Coronary artery (tissue), 2 donors: ENCODE measurements around the gene PEF1.

Experiments used
- DNase-seq: peaks from one replicate; pipeline ENCODE4 v3.0.0-alpha.2; 2017; ENCODE audit warnings: low spot score
- H3K27ac ChIP-seq, 2 donors: fragments of 200-600 bp; sonication (generic); one replicate each; pipeline ENCODE4 v1.5.1; 2016 to 2019
- H3K4me3 ChIP-seq: fragments of 200-600 bp; sonication (generic); 2 replicates; pipeline ENCODE4 v1.5.1; 2016; ENCODE audit warnings: mild to moderate bottlenecking, moderate library complexity
- CTCF ChIP-seq: fragments of 200-600 bp; sonication (generic); IDR thresholded peaks from one replicate; pipeline ENCODE4 v1.5.1; 2019; ENCODE audit warnings: antibody characterized with exemption

Gene PEF1

GRCh38 chr1:31678681-31679080 is 34.0 kb upstream of the PEF1 start:
- no peak overlapping the region for H3K27ac ChIP-seq
- DNase-seq, result no peak
- no peak for TF ChIP-seq CTCF
- H3K4me3 ChIP-seq, result no peak overlapping the region

- TF ChIP-seq CTCF, result no peak
- Histone ChIP-seq H3K4me3 (no peak overlapping the region), H3K27ac (no peak overlapping the region)
- no peak for DNase-seq
Observed at GRCh38 chr1:31677949-31678348, 33.3 kb upstream of the PEF1 start.

- H3K27ac ChIP-seq, result no peak overlapping the region
- no peak overlapping the region for H3K4me3 ChIP-seq
- no peak for TF ChIP-seq CTCF
- DNase-seq, result no peak
Observed at GRCh38 chr1:31677401-31677800, 32.7 kb upstream of the PEF1 start.

GRCh38 chr1:31675756-31676155 is 31.1 kb upstream of the PEF1 start:
- TF ChIP-seq CTCF, result no peak
- Histone ChIP-seq H3K4me3 (no peak overlapping the region), H3K27ac (no peak overlapping the region)
- DNase-seq, result no peak

- DNase-seq, result no peak
- TF ChIP-seq CTCF, result no peak
- no peak overlapping the region for H3K4me3 ChIP-seq
- peak overlapping the region in 1 of 2 donors; percentile 36 for H3K27ac ChIP-seq
Observed at GRCh38 chr1:31675161-31675560, 30.5 kb upstream of the PEF1 start.

GRCh38 chr1:31674626-31675025 is 29.9 kb upstream of the PEF1 start:
- Histone ChIP-seq H3K27ac (peak overlapping the region; percentile 12 to 21), H3K4me3 (no peak overlapping the region)
- no peak for DNase-seq
- no peak for TF ChIP-seq CTCF

- no peak for TF ChIP-seq CTCF
- H3K27ac ChIP-seq, result peak overlapping the region; percentile 67 to 86
- H3K4me3 ChIP-seq, result no peak overlapping the region
- DNase-seq, result no peak
Observed at GRCh38 chr1:31673433-31673832, 28.8 kb upstream of the PEF1 start.
